K562 (cell line): ENCODE data around the gene ZNRF2. TPM values are rescaled to one million over a fixed set of nuclear protein-coding genes. Genes with fewer than 3 reads are reported as not detected.

Source experiments
- ATAC-seq: fragments of 200-7000 bp; cut with Tn5 transposase; 3 replicates; pipeline ENCODE4 v1.9.1; 2020; ENCODE audit warnings: moderate library complexity
- BruUV-seq: library from RNA; stranded (reverse); fragments of 400-500 nt; replicated peaks from 2 replicates; lab custom pipeline; 2021; lab: Mats Ljungman, UMichigan
- CTCF ChIA-PET: fragments of 300-600 bp; formaldehyde crosslinking; extraction: SDS; loops from one replicate; lab custom pipeline; 2021; ENCODE audit warnings: low intra/inter-chr PET ratio; lab: Yijun Ruan, JAX
- POLR2A ChIA-PET: fragments of 300-600, 350-650 bp; sonication (Branson Sonifier 250); formaldehyde crosslinking; extraction: SDS; loops from one replicate; lab custom pipeline; 2021; ENCODE audit warnings: antibody characterized with exemption, inconsistent platforms; lab: Yijun Ruan, JAX
- DNase-seq, 4 experiments: peaks; one replicate each; pipeline versions ENCODE4 v3.0.0 to v3.0.0-alpha.2; 2011 to 2018; ENCODE audit warnings: low spot score in 3 of 4, mixed read lengths in 3 of 4; ENCODE audit errors: extremely low read depth in 1 of 4
- FAIRE-seq: peaks from 2 replicates; lab custom pipeline; 2011; peaks lifted over from hg19 to GRCh38; lab: Jason Lieb, UNC
- H2AFZ ChIP-seq: 2 replicates; pipeline ENCODE4 v1.6.0; 2011; ENCODE audit warnings: low read depth, low read length, control low read depth, inconsistent platforms
- H3K27ac ChIP-seq: fragments of 200-600 bp; 3 replicates; pipeline ENCODE4 v1.8.0; 2011; ENCODE audit warnings: low read depth, mild to moderate bottlenecking, control low read depth, inconsistent platforms, low read length, moderate library complexity, mixed read lengths; ENCODE audit errors: extremely low read depth
- H3K27me3 ChIP-seq, 2 experiments: fragments of 300-600 bp in 1 of 2; 2 replicates in 1 of 2; 3 replicates in 1 of 2; pipeline versions ENCODE4 v1.6.0 to v1.8.0; 2011; ENCODE audit warnings: inconsistent platforms in 2 of 2, low read length in 2 of 2, mild to moderate bottlenecking in 1 of 2, mixed read lengths in 1 of 2, moderate library complexity in 1 of 2; ENCODE audit not compliant: control insufficient read depth in 2 of 2, insufficient read depth in 2 of 2
- H3K36me3 ChIP-seq: fragments of 300-600 bp; 3 replicates; pipeline ENCODE4 v1.8.0; 2011; ENCODE audit warnings: mild to moderate bottlenecking, low read length, inconsistent platforms; ENCODE audit not compliant: control insufficient read depth, insufficient read depth
- H3K4me1 ChIP-seq, 2 experiments: fragments of 200-600 bp in 1 of 2; replicated peaks in 1 of 2; 2 replicates in 1 of 2; 3 replicates in 1 of 2; pipeline versions ENCODE4 v1.5.1 to v1.8.0; 2011; ENCODE audit warnings: inconsistent platforms in 2 of 2, low read length in 2 of 2, mild to moderate bottlenecking in 1 of 2, mixed read lengths in 1 of 2, moderate library complexity in 1 of 2; ENCODE audit not compliant: control insufficient read depth in 2 of 2, insufficient read depth in 2 of 2
- H3K4me2 ChIP-seq: 2 replicates; pipeline ENCODE4 v1.6.1; 2011; ENCODE audit warnings: low read length, control low read depth, inconsistent platforms, mixed read lengths; ENCODE audit not compliant: insufficient read depth
- H3K4me3 ChIP-seq: fragments of 200-600 bp; sonication (generic), shearing (Covaris generic); 2 replicates; pipeline ENCODE4 v1.5.1; 2016; ENCODE audit warnings: control low read depth, inconsistent platforms
- H3K79me2 ChIP-seq: fragments of 200-600 bp; 3 replicates; pipeline ENCODE4 v1.8.0; 2011; ENCODE audit warnings: low read length, inconsistent platforms; ENCODE audit not compliant: control insufficient read depth, insufficient read depth
- H3K9ac ChIP-seq, 2 experiments: 2 replicates each; pipeline versions ENCODE4 v1.6.0 to v1.6.1; 2011; ENCODE audit warnings: low read depth in 2 of 2, low read length in 2 of 2, control low read depth in 1 of 2, inconsistent platforms in 1 of 2, mild to moderate bottlenecking in 1 of 2, mixed read lengths in 1 of 2; ENCODE audit not compliant: insufficient read depth in 1 of 2
- H3K9me1 ChIP-seq: one replicate; pipeline ENCODE4 v1.6.0; 2011; ENCODE audit warnings: inconsistent platforms, mild to moderate bottlenecking, low read length, moderate library complexity; ENCODE audit not compliant: control insufficient read depth, insufficient read depth
- H3K9me3 ChIP-seq: replicated peaks from 2 replicates; pipeline ENCODE4 v1.5.1; 2011; ENCODE audit warnings: low read depth, low read length, inconsistent platforms; ENCODE audit not compliant: control insufficient read depth, insufficient read depth
- H4K20me1 ChIP-seq: replicated peaks from 2 replicates; pipeline ENCODE4 v1.6.1; 2011; ENCODE audit warnings: low read length, inconsistent platforms, mixed read lengths; ENCODE audit not compliant: control insufficient read depth, insufficient read depth
- ARID1B ChIP-seq: fragments of 450-650 bp; IDR thresholded peaks from 2 replicates; pipeline ENCODE4 v1.6.1; 2016; ENCODE audit warnings: antibody characterized with exemption, mild to moderate bottlenecking, inconsistent platforms
- BACH1 ChIP-seq: fragments of 200-800 bp; sonication (Bioruptor generic); IDR thresholded peaks from 2 replicates; pipeline ENCODE4 v1.6.1; 2016; ENCODE audit warnings: missing genetic modification characterization, missing compliant biosample characterization
- C11orf30 ChIP-seq: fragments of 450-650 bp; IDR thresholded peaks from 2 replicates; pipeline ENCODE4 v1.6.1; 2016; ENCODE audit warnings: low read depth, mild to moderate bottlenecking
- CAMTA2 ChIP-seq: fragments of 250-450 bp; sonication (Bioruptor Pico); conservative IDR thresholded peaks from 2 replicates; pipeline ENCODE4 v1.5.1; 2022
- CSDE1 ChIP-seq, 2 experiments: fragments of 450-650 bp; IDR thresholded peaks; 2 replicates each; pipeline ENCODE4 v1.6.1; 2016; ENCODE audit warnings: mild to moderate bottlenecking in 1 of 2
- FOSL1 ChIP-seq: fragments of 200-800 bp; sonication (Bioruptor generic); conservative IDR thresholded peaks from 2 replicates; pipeline ENCODE4 v1.6.1; 2016; ENCODE audit warnings: missing genetic modification characterization, missing compliant biosample characterization
- GMEB1 ChIP-seq: fragments of 250-450 bp; sonication (Bioruptor Pico); IDR thresholded peaks from 2 replicates; pipeline ENCODE4 v1.4.0; 2020; ENCODE audit warnings: mild to moderate bottlenecking
- MAFF ChIP-seq: IDR thresholded peaks from 2 replicates; pipeline ENCODE4 v1.6.1; 2012; ENCODE audit warnings: low read length, improper control_type of control experiment
- MAFG ChIP-seq: fragments of 450-650 bp; conservative IDR thresholded peaks from 2 replicates; pipeline ENCODE4 v1.6.1; 2016; ENCODE audit warnings: missing genetic modification characterization, missing compliant biosample characterization
- MAFK ChIP-seq: IDR thresholded peaks from 2 replicates; pipeline ENCODE4 v1.6.1; 2011; ENCODE audit warnings: low read length, improper control_type of control experiment
- MEF2A ChIP-seq: IDR thresholded peaks from 2 replicates; pipeline ENCODE4 v1.6.1; 2011; ENCODE audit warnings: low read depth, mild to moderate bottlenecking, low read length, moderate library complexity; ENCODE audit not compliant: control insufficient read depth
- NFE2 ChIP-seq: IDR thresholded peaks from 2 replicates; pipeline ENCODE4 v1.6.1; 2014; ENCODE audit warnings: antibody characterized with exemption, low read depth
- NFE2L1 ChIP-seq: fragments of 450-650 bp; IDR thresholded peaks from 2 replicates; pipeline ENCODE4 v1.6.1; 2016; ENCODE audit warnings: missing genetic modification characterization, low read depth, mild to moderate bottlenecking, missing compliant biosample characterization, moderate library complexity, borderline replicate concordance
- POLR2H ChIP-seq: IDR thresholded peaks from 2 replicates; pipeline ENCODE4 v1.6.1; 2016; ENCODE audit warnings: missing genetic modification characterization, low read depth, mild to moderate bottlenecking, control low read depth, missing compliant biosample characterization, moderate library complexity
- SIRT6 ChIP-seq: IDR thresholded peaks from one replicate; pipeline ENCODE4 v1.6.1; 2012; ENCODE audit warnings: low read depth, mild to moderate bottlenecking, control low read depth, inconsistent platforms, low read length, moderate library complexity
- SMARCE1 ChIP-seq: fragments of 450-650 bp; IDR thresholded peaks from 2 replicates; pipeline ENCODE4 v1.7.1; 2016; ENCODE audit warnings: mild to moderate bottlenecking
- ZBTB7A ChIP-seq: IDR thresholded peaks from 2 replicates; pipeline ENCODE4 v1.6.1; 2011; ENCODE audit warnings: low read depth, mild to moderate bottlenecking, low read length, moderate library complexity, borderline replicate concordance; ENCODE audit not compliant: control insufficient read depth
- ZNF316 ChIP-seq: fragments of 450-650 bp; IDR thresholded peaks from 2 replicates; pipeline ENCODE4 v1.6.1; 2016
- ZNF77 ChIP-seq: fragments of 250-450 bp; sonication (Bioruptor Pico); IDR thresholded peaks from 2 replicates; pipeline ENCODE4 v1.5.0; 2020
- ZNF785 ChIP-seq: fragments of 250-450 bp; sonication (Bioruptor Pico); IDR thresholded peaks from 2 replicates; pipeline ENCODE4 v1.4.0; 2020; ENCODE audit warnings: mild to moderate bottlenecking
- WGBS: fragments of 100-300 bp; shearing (Covaris generic); methylation state at CpG from one replicate; pipeline ENCODE4 v1.1.6; 2016; ENCODE audit warnings: low coverage, mixed read lengths; ENCODE audit not compliant: insufficient coverage; ENCODE audit errors: missing lambda C conversion rate; 5-methylcytosine and 5-hydroxymethylcytosine counted together
- in situ Hi-C: fragments of 300-500 bp; cut with MboI; formaldehyde crosslinking; loops from 4 replicates; pipeline ENCODE4 v1.15.0; 2018; ENCODE audit warnings: inconsistent platforms, mixed read lengths
- intact Hi-C: fragments of 100-400 bp; cut with micrococcal nuclease; formaldehyde crosslinking; loops from 2 replicates; pipeline ENCODE4 v1.14.2; 2022
- polyA plus RNA-seq, 8 experiments: library from polyadenylated mRNA; depleted of rRNA in 4 of 8; stranded (reverse) in 5 of 8; unstranded in 3 of 8; fragments of >200 nt; fragmentation: Nextera tagmentation in 2 of 8; fragmentation: Illumina TruSeq in 1 of 8; extraction: Ambion mirVana in 2 of 8; extraction: Trizol in 1 of 8; gene quantifications; 2 replicates each; pipeline versions ENCODE4 v1.2.1 to v1.2.3, GENCODE V29; 2011 to 2014; ENCODE audit warnings: inconsistent platforms in 1 of 8, missing spikeins in 1 of 8
- total RNA-seq, 7 experiments: library from RNA; depleted of rRNA in 6 of 7; stranded (reverse); fragments of >200 nt in 6 of 7; fragmentation: Illumina TruSeq in 2 of 7; extraction: Trizol in 2 of 7; gene quantifications; 2 replicates each; pipeline versions ENCODE4 v1.2.1 to v1.2.3, GENCODE V29; 2011 to 2021; ENCODE audit warnings: low replicate concordance in 1 of 7
- TF ChIP-seq, protein P1 (sequence below), 2 experiments: fragments of 450-650 bp in 1 of 2; sonication (generic) in 1 of 2; formaldehyde crosslinking in 1 of 2; IDR thresholded peaks in 1 of 2; conservative IDR thresholded peaks in 1 of 2; 2 replicates each; pipeline versions ENCODE4 v1.6.1 to v1.8.1; 2016 to 2023; ENCODE audit warnings: mild to moderate bottlenecking in 2 of 2, moderate library complexity in 2 of 2, inconsistent platforms in 1 of 2, missing genetic modification reagents in 1 of 2
- TF ChIP-seq, protein P2 (sequence below): fragments of 450-650 bp; IDR thresholded peaks from 2 replicates; pipeline ENCODE4 v1.6.1; 2016

The ZNRF2 gene
- total and polyA plus RNA-seq, 9 of the 15 experiments (the other 6 are each of a cell fraction or from before 2014, with no cell fraction given) = 1.1 to 13.9 (median 5.5) TPM

DNA sequence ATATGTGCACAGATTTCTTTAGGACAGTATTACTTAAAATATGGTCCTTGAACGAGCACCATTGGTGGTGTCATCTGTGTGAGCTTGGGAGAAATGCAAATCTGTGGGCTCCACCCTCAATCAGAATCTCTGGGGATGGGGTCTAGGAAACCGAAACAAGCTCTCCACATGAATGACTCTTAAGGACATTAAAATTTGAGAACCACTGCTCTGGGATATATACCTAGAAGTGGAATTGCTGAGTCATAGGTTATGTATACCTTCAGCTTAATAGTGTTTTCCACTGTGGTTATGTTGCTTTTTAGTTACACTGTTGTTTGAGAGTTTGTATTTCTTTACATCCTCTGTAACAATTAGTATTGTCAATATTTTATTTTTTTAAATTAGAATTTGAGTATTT lies 24.0 kb downstream of the ZNRF2 start:
- POLR2A ChIA-PET = interaction anchor here (1.0 to 3.3 kb wide), 3 partner anchors 8 to 20 kb away, joined by 3 to 14 read pairs (median 4); no protein-coding TSS in a partner anchor
- ATAC-seq = peak; percentile 66
- TF ChIP-seq C11orf30 (peak; percentile 96), CSDE1 (IDR thresholded peaks at IDR 0.05) (no peak), MEF2A (no peak), ARID1B (peak; percentile 35; the same call in 1 of the 2 replicates), ZNF316 (peak; percentile 98), NFE2L1 (tag) (peak; percentile 87), CAMTA2 (CRISPR knock-in tag) (no peak), SMARCE1 (peak; percentile 56; the same call in 1 of the 2 replicates), MAFF (peak; percentile 94), SIRT6 (no peak), MAFG (peak; percentile 94), NFE2 (peak; percentile 95), MAFK (peak; percentile 94), BACH1 (peak; percentile 94), ZBTB7A (no peak), ZNF77 (CRISPR knock-in tag) (no peak), GMEB1 (CRISPR knock-in tag) (no peak), FOSL1 (tag) (0 out of 2 replicates have a peak, but pooled peaks have one; percentile 23), POLR2H (tag) (no peak), ZNF785 (CRISPR knock-in tag) (no peak)
- TF ChIP-seq, protein P1, sequence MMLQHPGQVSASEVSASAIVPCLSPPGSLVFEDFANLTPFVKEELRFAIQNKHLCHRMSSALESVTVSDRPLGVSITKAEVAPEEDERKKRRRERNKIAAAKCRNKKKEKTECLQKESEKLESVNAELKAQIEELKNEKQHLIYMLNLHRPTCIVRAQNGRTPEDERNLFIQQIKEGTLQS (IDR thresholded peaks at IDR 0.05) = peak; percentile 35; the same call in 1 of the 2 replicates
- TF ChIP-seq, protein P1 (CRISPR knock-in tag; conservative IDR thresholded peaks at IDR 0.05) = no peak
- TF ChIP-seq, protein P2, sequence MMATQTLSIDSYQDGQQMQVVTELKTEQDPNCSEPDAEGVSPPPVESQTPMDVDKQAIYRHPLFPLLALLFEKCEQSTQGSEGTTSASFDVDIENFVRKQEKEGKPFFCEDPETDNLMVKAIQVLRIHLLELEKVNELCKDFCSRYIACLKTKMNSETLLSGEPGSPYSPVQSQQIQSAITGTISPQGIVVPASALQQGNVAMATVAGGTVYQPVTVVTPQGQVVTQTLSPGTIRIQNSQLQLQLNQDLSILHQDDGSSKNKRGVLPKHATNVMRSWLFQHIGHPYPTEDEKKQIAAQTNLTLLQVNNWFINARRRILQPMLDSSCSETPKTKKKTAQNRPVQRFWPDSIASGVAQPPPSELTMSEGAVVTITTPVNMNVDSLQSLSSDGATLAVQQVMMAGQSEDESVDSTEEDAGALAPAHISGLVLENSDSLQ = 0 out of 2 replicates have a peak, but pooled peaks have one; percentile 10

More for the DNA sequence above, 24.0 kb downstream of the ZNRF2 start:
- FAIRE-seq = peak; percentile 44
- in situ Hi-C loops = no loop called here
- no peak overlapping the region for H3K27ac ChIP-seq
- H3K4me2 ChIP-seq = no peak overlapping the region; the same call in 1 of the 2 replicates
- no peak for DNase-seq
- H3K9me1 ChIP-seq = no peaks in the 10 kb centered on the region
- peaks cover 86% of the 10 kb centered on the region for H3K79me2 ChIP-seq
- no peak overlapping the region for H3K4me3 ChIP-seq
- H3K27me3 ChIP-seq = no peaks in the 10 kb centered on the region
- H3K9ac ChIP-seq = no peak overlapping the region
- H3K4me1 ChIP-seq = peaks cover 0 to 9% of the 10 kb centered on the region in 2 experiments; a peak in 3 of 5 replicates
- H3K36me3 ChIP-seq = no peaks in the 10 kb centered on the region
- H3K9me3 ChIP-seq = no peaks in the 10 kb centered on the region
- no TSS peak for BruUV-seq
- 42% methylated on average over 2 of the region's 2 CpGs for WGBS
- intact Hi-C loops = no loop called here
- CTCF ChIA-PET = no interaction called here
- H2AFZ ChIP-seq = no peak overlapping the region
- H4K20me1 ChIP-seq = no peaks in the 10 kb centered on the region
